Naive thymus-derived CD4-positive, alpha-beta T cell (primary cell): ENCODE results near the gene ZMYND8. TPM values are rescaled to one million over a fixed set of nuclear protein-coding genes. Genes with fewer than 3 reads are reported as not detected.
A peak's percentile ranks its signal among the peaks of the same experiment; 100 is the strongest.

ENCODE experiments used
- ATAC-seq: fragments of 150-1000 bp; cut with Tn5 transposase; 2 replicates; pipeline ENCODE4 v1.10.0; 2021; ENCODE audit warnings: mild to moderate bottlenecking, moderate library complexity
- CTCF ChIA-PET: fragments of 350-600 bp; sonication (Branson Sonifier 250); formaldehyde crosslinking; loops from one replicate; lab custom pipeline; 2021; ENCODE audit warnings: antibody characterized with exemption; lab: Charles Lee
- POLR2A ChIA-PET: fragments of 350-600 bp; sonication (Branson Sonifier 250); formaldehyde crosslinking; loops from one replicate; lab custom pipeline; 2021; ENCODE audit warnings: antibody characterized with exemption, inconsistent platforms; lab: Charles Lee
- DNase-seq, 9 donors: peaks; one replicate each; pipeline versions ENCODE4 v3.0.0 to v3.0.0-alpha.2; 2020 to 2022; ENCODE audit warnings: mixed read lengths in 1 of 9
- H3K27ac ChIP-seq: one replicate; pipeline ENCODE4 v1.7.0; 2013; ENCODE audit warnings: mild to moderate bottlenecking, low read depth, low read length, moderate library complexity
- H3K27me3 ChIP-seq, 2 donors: one replicate each; pipeline ENCODE4 v1.7.0; 2013; ENCODE audit warnings: low read length in 2 of 2, mild to moderate bottlenecking in 2 of 2, moderate library complexity in 2 of 2; ENCODE audit not compliant: control insufficient read depth in 2 of 2, insufficient read depth in 2 of 2
- H3K36me3 ChIP-seq, 3 experiments: 1 replicate in 2 of 3; 2 replicates in 1 of 3; pipeline ENCODE4 v1.7.0; 2013; ENCODE audit warnings: low read length in 3 of 3, mild to moderate bottlenecking in 3 of 3, moderate library complexity in 1 of 3; ENCODE audit not compliant: insufficient read depth in 3 of 3, control insufficient read depth in 2 of 3
- H3K4me1 ChIP-seq, 2 donors: one replicate each; pipeline ENCODE4 v1.7.0; 2013; ENCODE audit warnings: low read length in 2 of 2, mild to moderate bottlenecking in 2 of 2, moderate library complexity in 1 of 2; ENCODE audit not compliant: control insufficient read depth in 2 of 2, insufficient read depth in 2 of 2
- H3K4me3 ChIP-seq: 2 replicates; pipeline ENCODE4 v1.7.0; 2013; ENCODE audit warnings: mild to moderate bottlenecking, low read length
- H3K9me3 ChIP-seq, 3 experiments: 1 replicate in 2 of 3; 2 replicates in 1 of 3; pipeline ENCODE4 v1.7.0; 2013; ENCODE audit warnings: low read length in 3 of 3; ENCODE audit not compliant: control insufficient read depth in 2 of 3
- H3K27ac Mint-ChIP-seq, 9 donors: one replicate each; pipeline ENCODE4 v1.8.0; 2020 to 2022; ENCODE audit warnings: mixed read lengths in 9 of 9, mild to moderate bottlenecking in 8 of 9, moderate library complexity in 5 of 9, inconsistent platforms in 2 of 9
- H3K27me3 Mint-ChIP-seq, 5 donors: one replicate each; pipeline ENCODE4 v1.8.0; 2021 to 2022; ENCODE audit warnings: mixed read lengths in 5 of 5, mild to moderate bottlenecking in 1 of 5
- H3K36me3 Mint-ChIP-seq, 5 donors: one replicate each; pipeline ENCODE4 v1.8.0; 2020 to 2022; ENCODE audit warnings: mixed read lengths in 5 of 5, mild to moderate bottlenecking in 3 of 5, inconsistent platforms in 1 of 5
- H3K4me1 Mint-ChIP-seq, 7 donors: one replicate each; pipeline ENCODE4 v1.8.0; 2020 to 2022; ENCODE audit warnings: mixed read lengths in 7 of 7, mild to moderate bottlenecking in 3 of 7, inconsistent platforms in 1 of 7
- H3K4me3 Mint-ChIP-seq, 10 donors: one replicate each; pipeline ENCODE4 v1.8.0; 2020 to 2022; ENCODE audit warnings: mild to moderate bottlenecking in 10 of 10, mixed read lengths in 10 of 10, moderate library complexity in 6 of 10, inconsistent platforms in 2 of 10
- H3K9me3 Mint-ChIP-seq, 11 donors: one replicate each; pipeline ENCODE4 v1.8.0; 2020 to 2022; ENCODE audit warnings: mixed read lengths in 11 of 11, mild to moderate bottlenecking in 4 of 11, inconsistent platforms in 1 of 11, moderate library complexity in 1 of 11
- intact Hi-C, 2 donors: fragments of 100-400 bp; cut with micrococcal nuclease; formaldehyde crosslinking; loops; one replicate each; pipeline ENCODE4 v1.15.1; 2023
- polyA plus RNA-seq, 2 donors: library from polyadenylated mRNA; unstranded; fragments of 300-500 nt; fragmentation: Illumina TruSeq; gene quantifications; one replicate each; pipeline ENCODE4 v1.2.3, GENCODE V29; 2021
- total RNA-seq, 6 experiments: library from RNA in 5 of 6; stranded (reverse) in 5 of 6; gene quantifications; 1 replicate in 5 of 6; 2 replicates in 1 of 6; pipeline ENCODE4 v1.2.3 and lab custom pipeline; 2021 to 2026

The ZMYND8 gene
- total and polyA plus RNA-seq, 7 experiments from 2014 or later, result 12.7 to 83.0 (median 63.7) TPM

- peak overlapping the region; percentile 86 for H3K27ac ChIP-seq
- H3K9me3 ChIP-seq, result no peaks in the 10 kb centered on the region
- H3K27ac Mint-ChIP-seq, result peak overlapping the region in 7 of 9 donors; percentile 97 to 100 (median 99)
- no peak for ATAC-seq
- ChIA-PET CTCF (interaction anchor here (1.5 to 2.5 kb wide), 2 partner anchors 25 to 86 kb away, joined by 4 to 21 read pairs; no protein-coding TSS in a partner anchor), POLR2A (interaction anchor here (0.8 to 6.0 kb wide), 4 partner anchors 11 to 1925 kb away, joined by 4 to 50 read pairs (median 18); partner anchors contain the start of gene NCOA3)
- H3K9me3 Mint-ChIP-seq, result no peaks in the 10 kb centered on the region
- H3K4me1 Mint-ChIP-seq, result peaks cover 58 to 67% (median 61%) of the 10 kb centered on the region in 7 donors
- H3K4me3 ChIP-seq, result no peak overlapping the region
- no peaks in the 10 kb centered on the region for H3K36me3 ChIP-seq
- H3K27me3 ChIP-seq, result no peaks in the 10 kb centered on the region
- peaks cover 33 to 49% of the 10 kb centered on the region in 2 donors for H3K4me1 ChIP-seq
- H3K36me3 Mint-ChIP-seq, result peaks cover 0 to 17% (median 0%) of the 10 kb centered on the region in 5 donors
- DNase-seq, result peak in 6 of 9 donors; percentile 41 to 58 (median 52)
- intact Hi-C loops, result loop anchor here (5.0 to 10.0 kb wide), 4 partner anchors 143 to 1688 kb away; partner anchors contain the start of genes TP53RK (in 2 of the 2), CSE1L (in 1 of the 2) and NCOA3 (in 1 of the 2)
- no peaks in the 10 kb centered on the region for H3K27me3 Mint-ChIP-seq
- peak overlapping the region in 5 of 10 donors; percentile 42 to 77 (median 72) for H3K4me3 Mint-ChIP-seq
These were observed 2.4 kb upstream of the ZMYND8 start for GRCh38 chr20:47358672-47359529.

- Mint-ChIP-seq H3K27me3 (no peaks in the 10 kb centered on the region), H3K27ac (peak overlapping the region in 7 of 9 donors; percentile 97 to 100 (median 99)), H3K4me3 (peak overlapping the region in 6 of 10 donors; percentile 47 to 95 (median 86)), H3K9me3 (no peaks in the 10 kb centered on the region), H3K36me3 (peaks cover 0 to 20% (median 0%) of the 10 kb centered on the region in 5 donors), H3K4me1 (peaks cover 60 to 72% (median 61%) of the 10 kb centered on the region in 7 donors)
- intact Hi-C loops, result loop anchor here (5.0 to 10.0 kb wide), 4 partner anchors 144 to 1689 kb away; partner anchors contain the start of genes TP53RK (in 2 of the 2), CSE1L (in 1 of the 2) and NCOA3 (in 1 of the 2)
- POLR2A ChIA-PET, result interaction anchor here (1.1 to 6.0 kb wide), 4 partner anchors 10 to 144 kb away, joined by 3 to 50 read pairs (median 18); partner anchors contain the start of gene NCOA3
- CTCF ChIA-PET, result interaction anchor here (1.5 to 2.5 kb wide), 2 partner anchors 26 to 85 kb away, joined by 4 to 21 read pairs; no protein-coding TSS in a partner anchor
- Histone ChIP-seq H3K9me3 (no peaks in the 10 kb centered on the region), H3K27ac (peak overlapping the region; percentile 86), H3K27me3 (no peaks in the 10 kb centered on the region), H3K4me1 (peaks cover 39 to 56% of the 10 kb centered on the region in 2 donors), H3K4me3 (peak overlapping the region; percentile 75), H3K36me3 (no peaks in the 10 kb centered on the region)
- no peak for ATAC-seq
- no peak for DNase-seq
These were observed 1.7 kb upstream of the ZMYND8 start for GRCh38 chr20:47358039-47358671.

GRCh38 chr20:47357296-47358038 is 968 bp upstream of the ZMYND8 start:
- ChIA-PET CTCF (interaction anchor here (0.7 to 2.5 kb wide), 3 partner anchors 26 to 83 kb away, joined by 3 to 21 read pairs (median 9); no protein-coding TSS in a partner anchor), POLR2A (interaction anchor here (0.6 to 6.0 kb wide), 12 partner anchors 8 to 1406 kb away, joined by 3 to 50 read pairs (median 4); partner anchors contain the start of gene NCOA3)
- Histone ChIP-seq H3K36me3 (no peaks in the 10 kb centered on the region), H3K9me3 (no peaks in the 10 kb centered on the region), H3K4me1 (peaks cover 41 to 60% of the 10 kb centered on the region in 2 donors), H3K4me3 (peak overlapping the region; percentile 75), H3K27ac (peak overlapping the region; percentile 86), H3K27me3 (no peaks in the 10 kb centered on the region)
- H3K9me3 Mint-ChIP-seq, result no peaks in the 10 kb centered on the region
- H3K27ac Mint-ChIP-seq, result peak overlapping the region in 7 of 9 donors; percentile 97 to 100 (median 99)
- no peaks in the 10 kb centered on the region for H3K27me3 Mint-ChIP-seq
- DNase-seq (peak; percentile 52 to 75 (median 68)), ATAC-seq (peak; percentile 34)
- H3K4me1 Mint-ChIP-seq, result peaks cover 54 to 72% (median 56%) of the 10 kb centered on the region in 7 donors
- intact Hi-C loops, result loop anchor here (2.0 to 10.0 kb wide), 8 partner anchors 27 to 1921 kb away; partner anchors contain the start of genes TP53RK (in 2 of the 2), CSE1L (in 1 of the 2), NCOA3 (in 1 of the 2) and ZNFX1 (in 1 of the 2)
- H3K4me3 Mint-ChIP-seq, result peak overlapping the region in 4 of 10 donors; percentile 88 to 95 (median 92)
- H3K36me3 Mint-ChIP-seq, result peaks cover 0 to 25% (median 0%) of the 10 kb centered on the region in 5 donors

- Histone ChIP-seq H3K36me3 (no peaks in the 10 kb centered on the region), H3K4me1 (peaks cover 51 to 69% of the 10 kb centered on the region in 2 donors), H3K27ac (peak overlapping the region; percentile 86), H3K4me3 (peak overlapping the region; percentile 75), H3K27me3 (no peaks in the 10 kb centered on the region), H3K9me3 (no peaks in the 10 kb centered on the region)
- Mint-ChIP-seq H3K4me3 (peak overlapping the region in 4 of 10 donors; percentile 88 to 95 (median 92)), H3K27me3 (no peaks in the 10 kb centered on the region), H3K4me1 (peaks cover 46 to 74% (median 48%) of the 10 kb centered on the region in 7 donors), H3K36me3 (peaks cover 0 to 32% (median 3%) of the 10 kb centered on the region in 5 donors), H3K9me3 (no peaks in the 10 kb centered on the region), H3K27ac (peak overlapping the region in 7 of 9 donors; percentile 97 to 100 (median 99))
- intact Hi-C loops, result loop anchor here (1.0 to 10.0 kb wide), 10 partner anchors 10 to 1923 kb away; partner anchors contain the start of genes TP53RK (in 2 of the 2), CSE1L (in 1 of the 2), NCOA3 (in 1 of the 2) and ZNFX1 (in 1 of the 2)
- CTCF ChIA-PET, result interaction anchor here (0.7 to 2.0 kb wide), 5 partner anchors 9 to 83 kb away, joined by 3 to 9 read pairs (median 6); no protein-coding TSS in a partner anchor
- POLR2A ChIA-PET, result interaction anchor here (0.6 to 6.0 kb wide), 17 partner anchors 8 to 1947 kb away, joined by 3 to 50 read pairs (median 4); partner anchors contain the start of gene NCOA3
- no peak for DNase-seq
- no peak for ATAC-seq
These were observed 326 bp downstream of the ZMYND8 start for GRCh38 chr20:47356220-47356525.

GRCh38 chr20:47355489-47356219 is 845 bp downstream of the ZMYND8 start:
- peak overlapping the region in 3 of 10 donors; percentile 88 to 95 (median 89) for H3K4me3 Mint-ChIP-seq
- H3K4me1 Mint-ChIP-seq, result peaks cover 41 to 73% (median 42%) of the 10 kb centered on the region in 7 donors
- intact Hi-C loops, result loop anchor here (1.0 to 10.0 kb wide), 10 partner anchors 9 to 1923 kb away; partner anchors contain the start of genes TP53RK (in 2 of the 2), CSE1L (in 1 of the 2), NCOA3 (in 1 of the 2) and ZNFX1 (in 1 of the 2)
- Histone ChIP-seq H3K36me3 (no peaks in the 10 kb centered on the region), H3K4me3 (peak overlapping the region; percentile 75), H3K4me1 (peaks cover 56 to 74% of the 10 kb centered on the region in 2 donors), H3K9me3 (no peaks in the 10 kb centered on the region), H3K27me3 (no peaks in the 10 kb centered on the region), H3K27ac (peak overlapping the region; percentile 86)
- POLR2A ChIA-PET, result interaction anchor here (0.6 to 6.0 kb wide), 12 partner anchors 8 to 197 kb away, joined by 3 to 50 read pairs (median 4); partner anchors contain the start of gene NCOA3
- peaks cover 0 to 32% (median 3%) of the 10 kb centered on the region in 5 donors for H3K36me3 Mint-ChIP-seq
- no peak for ATAC-seq
- peak in 1 of 9 donors; percentile 28 for DNase-seq
- no peaks in the 10 kb centered on the region for H3K27me3 Mint-ChIP-seq
- H3K9me3 Mint-ChIP-seq, result no peaks in the 10 kb centered on the region
- CTCF ChIA-PET, result interaction anchor here (0.7 to 2.0 kb wide), 7 partner anchors 9 to 157 kb away, joined by 3 to 9 read pairs (median 3); no protein-coding TSS in a partner anchor
- peak overlapping the region in 6 of 9 donors; percentile 97 to 100 (median 98) for H3K27ac Mint-ChIP-seq
